GM13977 (cell line): Measurements from ENCODE around the gene ZCCHC17.

Experiments used
- DNase-seq: peaks from one replicate; pipeline ENCODE4 v3.0.0; 2012; ENCODE audit warnings: low spot score
- CTCF ChIP-seq: IDR thresholded peaks from 2 replicates; pipeline ENCODE4 v1.5.1; 2012; ENCODE audit warnings: mild to moderate bottlenecking, control low read depth; ENCODE audit not compliant: insufficient read depth; ENCODE audit errors: extremely low read depth, missing control alignments
- in situ Hi-C: fragments of 300-500 bp; cut with MboI; formaldehyde crosslinking; loops from one replicate; pipeline ENCODE4 v1.12.0; 2022; ENCODE audit warnings: low sequenced_read_pairs, low pct_unique_long_range_greater_than_20kb, mixed read lengths, inconsistent platforms; ENCODE audit not compliant: unreplicated experiment

Gene ZCCHC17

GRCh38 chr1:31364561-31365250, 67.9 kb downstream of the ZCCHC17 start:
- DNase-seq: no peak
- TF ChIP-seq CTCF: no peak
- in situ Hi-C loops: no loop called here

- in situ Hi-C loops: no loop called here
- DNase-seq: no peak
- no peak for TF ChIP-seq CTCF
Observed at GRCh38 chr1:31366796-31367195, 70.0 kb downstream of the ZCCHC17 start.

GRCh38 chr1:31368611-31369107, 71.8 kb downstream of the ZCCHC17 start:
- in situ Hi-C loops: no loop called here
- DNase-seq: no peak
- TF ChIP-seq CTCF: no peak

- no peak for TF ChIP-seq CTCF
- in situ Hi-C loops: no loop called here
- no peak for DNase-seq
Observed at GRCh38 chr1:31370021-31370420, 73.2 kb downstream of the ZCCHC17 start.

GRCh38 chr1:31370565-31370964, 73.7 kb downstream of the ZCCHC17 start:
- in situ Hi-C loops: no loop called here
- DNase-seq: no peak
- TF ChIP-seq CTCF: no peak

- DNase-seq: no peak
- in situ Hi-C loops: no loop called here
Observed at GRCh38 chr1:31371121-31371959, 74.5 kb downstream of the ZCCHC17 start.

More at GRCh38 chr1:31371121-31371959, 74.5 kb downstream of the ZCCHC17 start:
- TF ChIP-seq CTCF: no peak
